Erythroblast (primary cell): ENCODE data around the gene SLC13A4.

Experiments
- DNase-seq, 2 experiments: peaks; one replicate each; lab custom pipeline; 2025; lab: John Stamatoyannopoulos, UW
- GATA1 ChIP-seq: IDR thresholded peaks from 2 replicates; pipeline ENCODE4 v1.6.1; 2011; ENCODE audit warnings: low read depth, mild to moderate bottlenecking, control low read depth, low read length, moderate library complexity
- POLR2A ChIP-seq: IDR thresholded peaks from 2 replicates; pipeline ENCODE4 v1.6.1; 2011; ENCODE audit warnings: mild to moderate bottlenecking, low read length

The SLC13A4 gene

DNA sequence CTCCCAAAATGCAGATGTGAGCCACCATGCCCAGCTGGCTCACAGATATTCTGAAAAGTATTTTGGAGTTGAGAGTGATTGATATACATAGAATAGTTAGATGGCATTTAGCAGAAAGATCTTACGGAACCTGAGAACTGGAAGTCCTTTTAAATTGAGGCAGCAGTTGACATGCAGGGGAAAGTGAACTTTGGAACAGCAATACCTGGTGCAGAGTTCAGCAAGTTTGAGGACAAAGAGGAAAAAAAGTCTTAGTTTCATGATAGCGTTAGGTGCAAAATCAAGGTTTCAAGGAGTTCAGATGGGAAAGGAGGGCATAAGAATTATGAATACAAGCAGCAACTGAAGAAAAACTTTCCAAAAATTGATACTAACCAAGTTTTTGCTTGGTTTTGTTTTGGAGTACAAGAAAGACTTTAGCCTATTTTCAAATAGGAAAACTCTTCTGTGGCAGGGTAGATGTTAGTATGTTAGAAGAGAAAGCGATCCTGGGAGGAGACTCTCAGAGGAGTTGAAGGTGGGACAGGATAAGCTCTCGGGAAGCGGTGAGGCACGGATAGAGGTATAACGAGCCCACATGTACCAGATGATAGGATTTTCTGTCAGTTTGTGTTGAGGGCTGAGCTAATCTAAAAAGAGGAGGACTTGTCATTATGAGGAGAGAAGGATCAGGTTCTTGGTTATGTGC lies 93.7 kb downstream of the SLC13A4 start:
- DNase-seq: no peak
- TF ChIP-seq GATA1 (no peak), POLR2A (no peak)
